BE2C (cell line): ENCODE results near the gene NWD2.

Source experiments
- DNase-seq: peaks from one replicate; pipeline ENCODE4 v3.0.0-alpha.2; 2020
- H3K27me3 ChIP-seq: fragments of 250-450 bp; sonication (Bioruptor Pico); 2 replicates; pipeline ENCODE4 v1.5.1; 2020; ENCODE audit warnings: mild to moderate bottlenecking
- H3K36me3 ChIP-seq: fragments of 250-450 bp; sonication (Bioruptor Pico); 2 replicates; pipeline ENCODE4 v1.5.1; 2020; ENCODE audit warnings: mild to moderate bottlenecking
- H3K4me1 ChIP-seq: fragments of 250-450 bp; sonication (Bioruptor Pico); 2 replicates; pipeline ENCODE4 v1.5.1; 2020
- H3K4me3 ChIP-seq: 2 replicates; pipeline ENCODE4 v1.5.1; 2011; ENCODE audit warnings: low read depth, low read length
- H3K9me3 ChIP-seq: fragments of 250-450 bp; sonication (Bioruptor Pico); 2 replicates; pipeline ENCODE4 v1.5.1; 2020
- CTCF ChIP-seq: IDR thresholded peaks from 2 replicates; pipeline ENCODE4 v1.5.1; 2012; ENCODE audit warnings: mild to moderate bottlenecking, low read depth, low read length

Gene NWD2

DNA sequence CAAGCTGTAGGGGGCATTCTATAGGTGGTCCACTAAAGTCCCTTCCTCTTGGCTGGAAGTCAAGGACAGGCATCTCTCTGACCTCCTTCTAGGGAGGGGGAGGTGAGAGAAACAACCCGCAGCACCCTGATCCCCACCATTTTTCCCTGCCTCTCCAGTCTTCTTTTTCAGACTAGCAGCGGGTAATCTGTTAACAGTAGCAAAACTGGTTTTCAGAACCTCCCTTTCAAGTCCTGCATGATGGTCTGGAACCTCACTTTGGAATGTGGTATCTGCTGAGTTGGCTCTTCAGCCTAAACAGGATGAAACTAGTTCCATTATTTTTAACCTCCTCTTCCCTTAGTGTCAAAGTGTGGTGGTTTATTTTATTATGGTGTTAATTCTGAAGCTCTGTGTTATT is 196.0 kb downstream of the NWD2 start:
- DNase-seq: no peak

DNA sequence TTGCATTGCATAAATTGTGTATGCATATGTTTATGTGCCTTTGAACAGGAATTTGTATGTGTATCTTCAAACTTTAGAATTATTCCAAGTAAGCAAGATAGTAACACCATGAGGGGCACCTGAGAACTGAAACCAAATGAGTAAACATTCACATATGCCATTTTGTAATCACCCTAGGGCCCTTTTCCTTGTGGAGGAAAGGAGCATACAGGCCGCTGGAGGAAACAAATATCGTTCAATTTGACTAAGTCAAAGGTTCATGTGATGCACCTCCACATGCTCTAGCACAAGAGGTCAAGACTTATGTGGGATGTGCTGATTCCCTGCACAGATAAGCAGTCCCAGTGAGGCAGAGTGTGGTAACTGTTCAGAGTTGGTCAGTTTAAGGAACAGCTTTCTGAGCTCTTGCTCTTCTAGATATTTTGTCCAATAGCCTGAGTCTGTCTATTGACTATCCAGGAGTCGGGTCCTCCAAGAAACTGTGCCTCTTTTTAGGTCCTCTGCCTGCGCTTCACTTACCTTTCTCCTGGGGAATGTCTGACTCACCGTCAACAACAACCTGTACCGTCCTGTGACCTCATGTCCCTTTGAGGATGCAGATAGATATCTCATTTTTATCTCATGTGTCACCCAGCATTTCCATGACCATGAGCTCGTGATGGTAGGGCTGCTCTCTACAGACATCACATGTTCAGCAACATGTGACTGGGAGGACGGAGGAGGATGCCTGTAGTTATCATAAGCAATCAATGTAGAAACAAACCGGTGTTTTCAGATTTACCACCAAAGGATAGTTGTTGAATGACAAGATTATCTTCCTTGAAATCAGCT is 196.9 kb downstream of the NWD2 start:
- TF ChIP-seq CTCF: no peak
- DNase-seq: no peak
- no peaks in the 10 kb centered on the region for H3K4me1 ChIP-seq
- no peaks in the 10 kb centered on the region for H3K36me3 ChIP-seq
- H3K4me3 ChIP-seq: no peak overlapping the region
- no peaks in the 10 kb centered on the region for H3K9me3 ChIP-seq
- peaks cover 9% of the 10 kb centered on the region for H3K27me3 ChIP-seq

More for the DNA sequence above, 196.0 kb downstream of the NWD2 start:
- H3K9me3 ChIP-seq: no peaks in the 10 kb centered on the region
- TF ChIP-seq CTCF: no peak
- no peaks in the 10 kb centered on the region for H3K36me3 ChIP-seq
- H3K4me1 ChIP-seq: no peaks in the 10 kb centered on the region
- no peak overlapping the region for H3K4me3 ChIP-seq
- peaks cover under 1% of the 10 kb centered on the region; the same call in 1 of the 2 replicates for H3K27me3 ChIP-seq

DNA sequence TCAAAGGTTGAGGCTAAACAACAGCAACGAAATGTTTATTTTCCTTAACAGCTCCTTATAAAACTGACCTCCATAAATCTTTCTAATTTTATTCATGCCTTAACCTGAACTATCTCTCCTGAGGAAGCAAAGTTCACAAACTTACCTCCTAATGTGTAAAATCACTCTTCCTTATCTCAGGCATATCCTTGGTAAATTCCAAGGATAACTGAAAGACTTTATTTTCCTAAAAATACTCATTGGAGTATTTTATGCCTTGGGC is 197.4 kb downstream of the NWD2 start:
- H3K36me3 ChIP-seq: no peaks in the 10 kb centered on the region
- no peaks in the 10 kb centered on the region for H3K4me1 ChIP-seq
- no peak for DNase-seq
- no peak overlapping the region for H3K4me3 ChIP-seq
- no peaks in the 10 kb centered on the region for H3K9me3 ChIP-seq
- TF ChIP-seq CTCF: no peak
- H3K27me3 ChIP-seq: peaks cover 14% of the 10 kb centered on the region

GRCh38 chr4:37443137-37443536 is 198.6 kb downstream of the NWD2 start:
- no peak for TF ChIP-seq CTCF
- Histone ChIP-seq H3K36me3 (no peaks in the 10 kb centered on the region), H3K27me3 (peaks cover 23% of the 10 kb centered on the region)

GRCh38 chr4:37445023-37445422 is 200.5 kb downstream of the NWD2 start:
- Histone ChIP-seq H3K36me3 (no peaks in the 10 kb centered on the region), H3K27me3 (peaks cover 24% of the 10 kb centered on the region), H3K9me3 (no peaks in the 10 kb centered on the region), H3K4me3 (no peak overlapping the region), H3K4me1 (no peaks in the 10 kb centered on the region)
- TF ChIP-seq CTCF: no peak
- DNase-seq: peak; percentile 7

More at GRCh38 chr4:37443137-37443536, 198.6 kb downstream of the NWD2 start:
- Histone ChIP-seq H3K4me1 (no peaks in the 10 kb centered on the region), H3K4me3 (no peak overlapping the region), H3K9me3 (no peaks in the 10 kb centered on the region)
- no peak for DNase-seq

GRCh38 chr4:37446016-37446415 is 201.5 kb downstream of the NWD2 start:
- H3K9me3 ChIP-seq: no peaks in the 10 kb centered on the region
- no peaks in the 10 kb centered on the region for H3K4me1 ChIP-seq
- H3K4me3 ChIP-seq: no peak overlapping the region
- no peaks in the 10 kb centered on the region for H3K36me3 ChIP-seq
- TF ChIP-seq CTCF: no peak
- peaks cover 24% of the 10 kb centered on the region for H3K27me3 ChIP-seq
- no peak for DNase-seq
